Measurements from ENCODE around the gene RASAL1. TPM values are rescaled to one million over a fixed set of nuclear protein-coding genes. Genes with fewer than 3 reads are reported as not detected.
A peak's percentile ranks its signal among the peaks of the same experiment; 100 is the strongest.

RASAL1 gene
- total RNA-seq, 1 donor from 2014 or later, result not detected

DNA sequence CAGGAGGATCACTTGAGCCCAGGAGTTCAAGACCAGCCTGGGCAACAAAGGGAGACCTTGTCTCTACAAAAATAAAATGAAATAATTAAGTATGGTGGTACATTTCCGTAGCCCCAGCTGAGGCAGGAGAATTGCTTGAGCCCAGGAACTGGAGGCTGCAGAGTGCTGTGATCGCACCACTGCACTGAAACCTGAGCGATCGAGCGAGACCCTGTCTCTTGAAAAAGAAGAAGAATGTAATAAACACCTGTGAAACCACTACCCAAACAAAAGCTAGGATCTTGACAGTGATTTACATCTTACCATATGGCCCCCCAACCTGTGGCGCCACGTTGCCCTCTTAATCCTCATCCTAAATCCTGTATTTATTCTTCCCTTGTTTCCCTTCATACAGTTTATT is 84.8 kb downstream of the RASAL1 start:
- Mint-ChIP-seq H3K36me3 (ENCODE audit: unreplicated experiment) (no peaks in the 10 kb centered on the region), H3K27ac (ENCODE audit: unreplicated experiment) (no peak overlapping the region), H3K27me3 (ENCODE audit: unreplicated experiment) (peaks cover 9% of the 10 kb centered on the region), H3K9me3 (ENCODE audit: unreplicated experiment) (no peaks in the 10 kb centered on the region), H3K4me1 (ENCODE audit: low read depth, unreplicated experiment) (no peaks in the 10 kb centered on the region), H3K4me3 (ENCODE audit: unreplicated experiment) (no peak overlapping the region)
- DNase-seq, result no peak
- TF ChIP-seq, protein P1, sequence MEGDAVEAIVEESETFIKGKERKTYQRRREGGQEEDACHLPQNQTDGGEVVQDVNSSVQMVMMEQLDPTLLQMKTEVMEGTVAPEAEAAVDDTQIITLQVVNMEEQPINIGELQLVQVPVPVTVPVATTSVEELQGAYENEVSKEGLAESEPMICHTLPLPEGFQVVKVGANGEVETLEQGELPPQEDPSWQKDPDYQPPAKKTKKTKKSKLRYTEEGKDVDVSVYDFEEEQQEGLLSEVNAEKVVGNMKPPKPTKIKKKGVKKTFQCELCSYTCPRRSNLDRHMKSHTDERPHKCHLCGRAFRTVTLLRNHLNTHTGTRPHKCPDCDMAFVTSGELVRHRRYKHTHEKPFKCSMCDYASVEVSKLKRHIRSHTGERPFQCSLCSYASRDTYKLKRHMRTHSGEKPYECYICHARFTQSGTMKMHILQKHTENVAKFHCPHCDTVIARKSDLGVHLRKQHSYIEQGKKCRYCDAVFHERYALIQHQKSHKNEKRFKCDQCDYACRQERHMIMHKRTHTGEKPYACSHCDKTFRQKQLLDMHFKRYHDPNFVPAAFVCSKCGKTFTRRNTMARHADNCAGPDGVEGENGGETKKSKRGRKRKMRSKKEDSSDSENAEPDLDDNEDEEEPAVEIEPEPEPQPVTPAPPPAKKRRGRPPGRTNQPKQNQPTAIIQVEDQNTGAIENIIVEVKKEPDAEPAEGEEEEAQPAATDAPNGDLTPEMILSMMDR (IDR thresholded peaks at IDR 0.05; ENCODE audit: partially characterized antibody, unreplicated experiment), result no peak

DNA sequence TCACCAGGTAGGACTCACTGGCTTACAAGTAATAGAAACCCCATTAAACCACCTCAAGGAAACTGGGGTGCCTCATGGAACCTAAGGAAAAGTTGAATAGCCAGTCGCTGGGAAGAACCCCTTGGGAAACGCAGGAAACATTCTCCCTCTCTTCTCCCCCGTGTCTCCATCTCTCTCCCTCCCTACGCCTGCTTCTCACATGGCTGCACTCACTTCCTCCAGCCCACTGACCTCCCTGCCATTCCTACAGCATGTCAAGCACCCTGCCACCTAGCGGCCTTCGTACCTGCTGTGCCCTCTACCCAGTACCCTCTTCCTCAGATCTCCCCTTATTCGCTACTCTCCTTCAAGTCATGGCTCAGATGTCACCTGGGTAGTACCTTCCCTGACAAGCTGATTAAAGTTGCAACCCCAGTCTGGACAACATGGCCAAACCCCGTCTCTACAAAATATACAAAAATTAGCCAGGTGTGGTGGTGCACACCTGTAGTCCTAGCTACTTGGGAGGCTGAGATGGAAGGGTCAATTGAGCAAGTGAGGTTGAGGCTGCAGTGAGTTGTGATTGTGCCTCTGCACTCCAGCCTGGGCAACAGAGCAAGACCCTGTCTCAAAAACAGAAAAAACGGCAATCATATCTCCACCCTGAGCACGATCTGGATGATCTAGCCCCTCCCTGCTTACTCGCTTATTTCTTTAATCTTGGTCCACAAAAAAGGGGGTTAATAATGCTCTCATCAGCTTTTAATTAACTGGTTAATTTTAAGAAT is 85.4 kb downstream of the RASAL1 start:
- H3K27ac Mint-ChIP-seq (ENCODE audit: unreplicated experiment), result no peak overlapping the region
- H3K4me1 Mint-ChIP-seq (ENCODE audit: low read depth, unreplicated experiment), result no peaks in the 10 kb centered on the region
- H3K27me3 Mint-ChIP-seq (ENCODE audit: unreplicated experiment), result peaks cover 7% of the 10 kb centered on the region
- H3K9me3 Mint-ChIP-seq (ENCODE audit: unreplicated experiment), result no peaks in the 10 kb centered on the region
- TF ChIP-seq, protein P1 (IDR thresholded peaks at IDR 0.05; ENCODE audit: partially characterized antibody, unreplicated experiment), result peak; percentile 5
- no peak overlapping the region for H3K4me3 Mint-ChIP-seq (ENCODE audit: unreplicated experiment)
- H3K36me3 Mint-ChIP-seq (ENCODE audit: unreplicated experiment), result no peaks in the 10 kb centered on the region
- no peak for DNase-seq

Small RNAs within 50 kb of the gene (microRNA-seq; reads per million reads assigned to microRNA genes)
- gene MIR7106 (ENCODE audit: unreplicated experiment), result 1.4 reads per million, percentile 3 among the genes with 10 or more reads in this experiment

Other genes starting within 250 kb of the RASAL1 start
- not detected for gene OAS1, start 228.8 kb downstream of the RASAL1 start, total RNA-seq (ENCODE audit: unreplicated experiment)
- not detected for gene OAS3, start 197.3 kb downstream of the RASAL1 start, total RNA-seq (ENCODE audit: unreplicated experiment)
- not detected for gene OAS2, start 157.2 kb downstream of the RASAL1 start, total RNA-seq (ENCODE audit: unreplicated experiment)
- 4.3 TPM for gene DTX1, start 79.0 kb downstream of the RASAL1 start, total RNA-seq (ENCODE audit: unreplicated experiment)
- gene CFAP73, start 14.0 kb upstream of the RASAL1 start, total RNA-seq (ENCODE audit: unreplicated experiment), result not detected
- gene DDX54, start 49.7 kb upstream of the RASAL1 start, total RNA-seq (ENCODE audit: unreplicated experiment), result 16.9 TPM
- 6.7 TPM for gene RITA1, start 50.0 kb upstream of the RASAL1 start, total RNA-seq (ENCODE audit: unreplicated experiment)
- gene TPCN1, start 85.7 kb upstream of the RASAL1 start, total RNA-seq (ENCODE audit: unreplicated experiment), result 7.9 TPM
- 27.9 TPM for gene SLC8B1, start 199.3 kb upstream of the RASAL1 start, total RNA-seq (ENCODE audit: unreplicated experiment)
- 85.7 TPM for gene PLBD2, start 222.8 kb upstream of the RASAL1 start, total RNA-seq (ENCODE audit: unreplicated experiment)